GM19023 (cell line): ENCODE measurements around the gene TNRC18.
"Not testable (repeated sequence)": the region's sequence is repeated elsewhere in the genome, so short reads cannot be mapped to it uniquely, and the experiment has no call there.

ENCODE experiments used
- ATAC-seq: cut with Tn5 transposase; IDR thresholded peaks from one replicate; pipeline ENCODE4 v1.9.1; 2021; ENCODE audit warnings: mild to moderate bottlenecking, moderate library complexity; ENCODE audit not compliant: unreplicated experiment

Gene TNRC18, protein sequence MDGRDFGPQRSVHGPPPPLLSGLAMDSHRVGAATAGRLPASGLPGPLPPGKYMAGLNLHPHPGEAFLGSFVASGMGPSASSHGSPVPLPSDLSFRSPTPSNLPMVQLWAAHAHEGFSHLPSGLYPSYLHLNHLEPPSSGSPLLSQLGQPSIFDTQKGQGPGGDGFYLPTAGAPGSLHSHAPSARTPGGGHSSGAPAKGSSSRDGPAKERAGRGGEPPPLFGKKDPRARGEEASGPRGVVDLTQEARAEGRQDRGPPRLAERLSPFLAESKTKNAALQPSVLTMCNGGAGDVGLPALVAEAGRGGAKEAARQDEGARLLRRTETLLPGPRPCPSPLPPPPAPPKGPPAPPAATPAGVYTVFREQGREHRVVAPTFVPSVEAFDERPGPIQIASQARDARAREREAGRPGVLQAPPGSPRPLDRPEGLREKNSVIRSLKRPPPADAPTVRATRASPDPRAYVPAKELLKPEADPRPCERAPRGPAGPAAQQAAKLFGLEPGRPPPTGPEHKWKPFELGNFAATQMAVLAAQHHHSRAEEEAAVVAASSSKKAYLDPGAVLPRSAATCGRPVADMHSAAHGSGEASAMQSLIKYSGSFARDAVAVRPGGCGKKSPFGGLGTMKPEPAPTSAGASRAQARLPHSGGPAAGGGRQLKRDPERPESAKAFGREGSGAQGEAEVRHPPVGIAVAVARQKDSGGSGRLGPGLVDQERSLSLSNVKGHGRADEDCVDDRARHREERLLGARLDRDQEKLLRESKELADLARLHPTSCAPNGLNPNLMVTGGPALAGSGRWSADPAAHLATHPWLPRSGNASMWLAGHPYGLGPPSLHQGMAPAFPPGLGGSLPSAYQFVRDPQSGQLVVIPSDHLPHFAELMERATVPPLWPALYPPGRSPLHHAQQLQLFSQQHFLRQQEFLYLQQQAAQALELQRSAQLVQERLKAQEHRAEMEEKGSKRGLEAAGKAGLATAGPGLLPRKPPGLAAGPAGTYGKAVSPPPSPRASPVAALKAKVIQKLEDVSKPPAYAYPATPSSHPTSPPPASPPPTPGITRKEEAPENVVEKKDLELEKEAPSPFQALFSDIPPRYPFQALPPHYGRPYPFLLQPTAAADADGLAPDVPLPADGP (N-terminal part only)

DNA sequence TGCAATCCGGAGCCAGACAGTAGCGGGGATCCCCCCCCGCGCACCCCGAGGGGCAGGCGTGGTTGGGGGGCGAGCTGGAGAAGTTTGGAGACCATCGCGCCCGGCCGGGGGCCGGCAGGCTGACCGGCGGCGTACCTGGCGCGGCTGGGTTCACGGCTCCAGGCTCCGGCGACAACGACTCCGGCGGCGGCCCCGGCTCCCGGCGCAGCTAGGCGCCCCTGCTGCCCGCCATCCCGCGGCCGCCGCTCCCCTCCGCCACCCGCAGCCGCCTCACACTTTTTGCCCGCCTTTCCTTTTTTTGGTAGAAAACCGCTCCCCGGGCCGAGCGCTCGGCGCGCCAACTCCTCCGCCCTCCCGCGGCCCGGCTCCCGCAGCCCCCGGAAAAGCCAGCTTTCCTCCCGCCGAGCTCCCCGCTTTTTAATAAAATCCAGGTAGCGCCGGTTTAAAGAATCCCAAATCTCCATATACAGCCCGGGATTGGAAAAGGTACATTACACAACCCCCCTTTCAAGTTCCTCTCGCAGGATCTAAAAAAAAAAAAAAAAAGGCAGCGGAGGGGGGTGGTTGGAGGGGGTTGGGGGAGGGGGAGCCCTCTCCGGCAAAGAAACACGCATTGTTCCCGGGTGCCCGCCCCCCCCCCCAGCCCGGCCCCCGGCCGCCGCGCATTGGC, at the start of gene TNRC18:
TNRC18 (minus strand) TSS at position 529 of the 670 bp plus-strand sequence. CDS start 2,588 bp downstream, outside the sequence.
- no peak for ATAC-seq

DNA sequence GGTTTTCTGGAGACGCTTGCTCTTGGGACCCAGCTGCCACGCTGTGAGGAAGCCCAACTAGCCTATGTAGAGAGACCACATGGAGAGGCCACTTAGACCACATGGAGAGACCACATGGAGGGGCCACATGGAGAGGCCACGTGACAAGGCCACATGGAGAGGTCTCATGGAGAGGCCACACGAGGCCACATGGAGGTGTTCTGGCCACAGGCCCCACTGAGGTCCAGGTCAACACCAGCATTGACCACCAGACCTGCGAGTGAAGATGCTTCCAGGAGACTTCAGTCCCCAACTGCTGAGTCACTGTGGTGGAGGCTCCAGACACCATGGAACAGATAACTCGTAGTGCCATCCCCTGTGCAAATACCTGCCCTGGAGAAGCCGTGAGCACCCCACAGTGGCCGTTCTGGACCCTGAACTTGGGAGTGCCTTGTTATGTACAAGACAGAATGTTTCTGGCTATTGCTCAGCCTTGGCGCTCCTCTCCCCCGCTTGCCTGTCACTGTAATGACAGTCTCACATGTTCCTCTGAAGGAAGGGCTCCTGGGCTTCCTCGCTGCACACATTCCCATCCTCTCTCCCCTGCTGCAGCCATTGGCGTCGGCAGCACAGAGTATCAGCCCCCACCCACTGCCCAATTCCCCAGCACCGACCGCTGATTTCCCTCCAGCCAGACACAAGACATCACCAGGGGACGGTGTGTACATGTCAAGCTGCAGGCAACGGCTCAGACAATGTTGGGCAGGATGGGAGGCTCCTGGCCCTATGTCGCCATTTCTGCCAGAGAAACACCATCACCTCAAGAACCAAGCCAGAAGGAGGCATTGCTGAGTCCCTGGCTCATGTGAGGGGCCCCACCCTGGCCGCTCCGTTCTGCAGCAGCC, 49.0 kb upstream of the TNRC18 start:
- no peak for ATAC-seq

DNA sequence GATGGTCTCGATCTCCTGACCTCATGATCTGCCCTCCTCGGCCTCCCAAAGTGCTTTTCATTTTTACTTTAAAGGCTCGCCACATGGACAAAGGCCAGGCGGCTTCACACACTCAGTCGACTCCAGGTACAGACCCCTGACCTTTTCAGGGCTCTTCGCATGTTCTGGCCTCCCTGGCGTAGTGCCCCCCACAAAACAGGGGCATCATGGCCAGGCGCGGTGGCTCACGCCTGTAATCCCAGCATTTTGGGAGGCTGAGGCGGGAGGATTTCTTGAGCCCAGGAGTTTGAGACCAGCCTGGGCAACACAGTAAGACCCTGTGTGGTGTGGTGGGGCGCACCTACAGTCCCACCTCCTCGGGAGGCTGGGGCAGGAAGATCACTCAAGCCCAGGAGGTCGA, 48.0 kb upstream of the TNRC18 start:
- ATAC-seq, result not testable (repeated sequence)

DNA sequence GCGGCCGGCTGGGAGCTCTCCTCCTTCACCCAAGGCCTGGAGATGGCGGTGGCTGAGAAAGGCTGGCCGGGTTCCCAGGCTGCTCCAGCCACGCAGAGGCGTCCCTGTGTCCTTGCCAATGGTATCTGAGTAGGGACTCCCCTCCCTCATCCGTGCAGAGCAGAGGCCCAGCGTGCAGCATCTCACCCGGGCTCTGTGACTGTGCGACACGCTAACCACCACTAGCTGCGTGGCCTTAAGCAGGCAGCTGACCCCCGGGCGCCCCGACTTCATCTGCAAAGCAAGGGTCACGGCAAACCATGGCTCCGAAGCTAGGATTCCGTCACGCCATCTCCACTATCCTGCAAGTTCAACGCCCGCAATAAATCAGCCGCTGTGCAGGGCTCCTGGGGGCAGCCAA, 47.2 kb upstream of the TNRC18 start:
- ATAC-seq, result no peak

DNA sequence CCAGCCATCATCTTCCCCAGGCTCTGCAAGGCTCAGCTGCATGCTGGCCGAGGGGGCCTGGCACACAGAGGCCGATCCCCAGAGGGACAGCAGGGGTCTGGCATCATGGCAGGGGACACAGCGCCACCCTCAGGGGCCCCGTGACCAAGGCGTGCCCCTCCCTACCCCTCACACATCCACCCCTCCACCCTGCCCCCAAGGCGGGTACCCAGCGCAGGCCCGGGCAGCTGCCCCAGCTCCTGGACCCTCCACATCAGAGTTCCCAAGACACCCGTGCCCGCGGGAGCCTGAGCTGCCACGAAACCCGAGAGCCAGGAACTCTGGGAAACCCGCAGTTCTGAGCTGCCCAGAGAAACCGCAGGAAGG, 46.5 kb upstream of the TNRC18 start:
- ATAC-seq, result no peak

DNA sequence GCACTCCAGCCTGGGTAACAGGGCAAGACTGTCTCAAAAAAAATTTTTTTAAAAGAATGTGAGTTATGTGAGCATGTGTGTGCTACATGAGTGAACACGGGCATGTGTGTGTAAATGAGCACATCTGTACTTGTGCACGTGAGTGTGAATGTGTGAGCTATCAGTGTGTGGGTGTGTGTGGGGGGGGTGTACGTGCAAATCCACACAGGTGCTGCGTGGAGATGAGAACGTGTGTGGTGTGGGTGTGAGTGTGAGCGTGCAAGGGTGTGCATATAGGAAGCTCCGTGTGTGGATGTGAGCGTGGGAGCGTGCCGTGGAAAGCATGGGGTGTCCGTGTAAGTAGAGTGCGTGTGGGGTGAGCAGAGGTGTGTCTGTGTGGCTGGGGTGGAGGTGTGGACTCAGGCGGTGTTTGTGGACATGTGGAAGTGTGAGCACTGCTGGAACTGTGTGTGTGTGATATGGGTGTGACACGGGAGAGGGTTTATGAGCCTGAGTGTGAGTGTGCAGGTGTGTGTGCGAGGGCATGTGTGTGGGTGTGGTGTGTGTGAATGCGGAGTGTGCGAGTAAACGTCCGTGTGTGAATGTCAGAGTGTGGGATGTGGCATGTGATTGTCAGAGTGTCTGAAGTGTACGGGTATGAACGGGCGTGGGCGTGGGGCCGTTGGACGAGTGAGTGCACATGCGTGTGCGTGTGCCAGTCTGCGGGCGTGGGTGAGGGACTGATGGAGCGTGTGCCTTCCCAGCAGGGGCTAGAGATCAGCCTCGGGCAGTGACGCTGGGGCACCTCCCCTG, 45.9 kb upstream of the TNRC18 start:
- no peak for ATAC-seq

DNA sequence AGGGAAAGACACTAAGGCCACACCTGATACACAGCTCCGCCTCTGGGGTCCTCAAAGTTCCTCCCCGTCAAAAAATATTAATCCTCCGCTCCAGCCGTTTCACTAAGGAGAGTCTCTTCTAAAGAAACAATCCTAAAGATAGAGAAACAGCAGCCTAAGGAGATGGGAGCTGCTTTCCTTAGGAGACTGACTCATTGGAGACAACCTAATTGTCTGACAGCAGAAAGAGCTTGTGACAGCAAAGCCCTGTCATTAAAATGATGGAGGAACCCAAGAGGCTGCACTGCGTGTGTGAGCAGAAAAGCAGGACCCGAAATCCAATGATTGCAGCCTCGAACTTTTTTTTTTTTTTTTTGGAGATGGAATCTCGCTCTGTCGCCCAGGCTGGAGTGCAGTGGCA, 44.0 kb upstream of the TNRC18 start:
- ATAC-seq, result no peak

DNA sequence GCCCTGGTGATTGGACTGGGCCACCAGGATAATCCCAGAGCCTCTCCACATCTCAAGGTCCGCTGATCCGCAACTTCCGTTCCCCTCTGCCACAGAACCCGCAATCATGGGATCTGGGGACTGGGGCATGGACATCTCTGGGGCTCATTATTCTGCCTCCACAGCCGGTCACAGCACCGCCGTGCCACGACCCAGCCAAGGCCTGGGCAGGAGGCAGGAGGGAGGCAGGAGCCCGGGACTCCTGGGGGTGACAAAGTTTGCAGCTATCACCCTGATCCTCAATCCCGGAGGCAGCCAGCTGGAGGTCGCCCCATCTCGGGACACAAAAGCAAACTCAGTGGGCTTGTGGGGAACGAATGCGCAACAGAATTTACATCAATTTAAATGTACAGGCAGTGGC, 42.9 kb upstream of the TNRC18 start:
- ATAC-seq, result no peak

DNA sequence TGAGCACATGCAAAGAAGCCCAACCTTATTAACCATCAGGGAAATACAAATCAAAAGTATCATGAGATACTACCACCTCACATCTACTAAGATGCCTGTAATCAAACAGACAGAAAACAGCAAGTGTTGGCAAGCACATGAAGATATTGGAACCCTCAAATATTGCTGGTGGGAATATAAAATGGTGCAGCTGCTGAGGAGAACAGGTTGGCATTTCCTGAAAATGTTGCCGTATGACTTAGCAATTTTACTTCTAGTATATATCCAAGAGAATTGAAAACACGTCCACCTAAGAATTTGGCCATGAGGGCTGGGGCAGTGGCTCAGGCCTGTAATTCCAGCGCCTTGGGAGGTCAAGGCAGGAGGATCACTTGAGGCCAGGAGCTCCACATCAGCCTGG, 39.4 kb upstream of the TNRC18 start:
- ATAC-seq, result no peak

DNA sequence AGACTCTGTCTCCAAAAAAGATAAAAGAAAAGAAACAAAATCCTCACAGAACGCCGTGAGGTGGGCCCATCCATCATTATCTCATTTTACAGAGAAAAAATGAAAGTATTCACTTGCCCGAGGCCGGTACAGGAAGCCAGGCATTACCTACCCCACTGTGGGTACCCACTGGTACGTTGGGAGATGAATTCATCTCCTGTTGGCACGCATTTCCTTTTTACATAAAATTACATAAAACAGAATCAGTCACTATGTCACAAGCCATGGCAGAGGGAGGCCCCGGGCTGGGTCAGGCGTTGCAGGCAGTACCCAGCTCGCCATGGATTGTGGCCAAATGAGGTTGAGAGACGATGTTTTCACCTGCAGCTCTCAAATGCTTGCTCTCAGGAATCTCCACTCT, 38.6 kb upstream of the TNRC18 start:
- ATAC-seq, result no peak

DNA sequence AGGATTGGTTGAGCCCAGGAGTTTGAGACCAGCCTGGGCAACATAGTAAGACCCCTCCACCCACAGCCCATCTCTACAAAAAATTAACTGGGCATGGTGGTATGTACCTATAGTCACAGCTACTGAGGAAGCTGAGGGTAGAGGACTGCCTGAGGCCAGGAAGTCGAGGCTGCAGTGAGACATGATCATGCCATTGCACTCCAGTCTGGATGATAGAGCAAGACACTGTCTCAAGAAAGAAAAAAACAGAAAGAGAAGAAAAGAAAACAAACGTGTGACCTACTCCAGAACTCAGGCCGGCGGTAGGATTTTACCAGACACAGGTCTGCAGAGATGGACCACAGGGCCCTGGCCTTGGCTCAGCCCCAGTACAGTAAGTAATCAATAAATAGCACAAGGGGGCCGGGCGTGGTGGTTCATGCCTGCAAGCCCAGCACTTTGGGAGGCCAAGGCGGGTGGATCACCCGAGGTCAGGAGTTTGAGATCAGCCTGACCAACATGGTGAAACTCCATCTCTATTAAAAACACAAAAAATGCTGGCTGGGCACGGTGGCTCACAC, 35.4 kb upstream of the TNRC18 start:
- ATAC-seq, result no peak

DNA sequence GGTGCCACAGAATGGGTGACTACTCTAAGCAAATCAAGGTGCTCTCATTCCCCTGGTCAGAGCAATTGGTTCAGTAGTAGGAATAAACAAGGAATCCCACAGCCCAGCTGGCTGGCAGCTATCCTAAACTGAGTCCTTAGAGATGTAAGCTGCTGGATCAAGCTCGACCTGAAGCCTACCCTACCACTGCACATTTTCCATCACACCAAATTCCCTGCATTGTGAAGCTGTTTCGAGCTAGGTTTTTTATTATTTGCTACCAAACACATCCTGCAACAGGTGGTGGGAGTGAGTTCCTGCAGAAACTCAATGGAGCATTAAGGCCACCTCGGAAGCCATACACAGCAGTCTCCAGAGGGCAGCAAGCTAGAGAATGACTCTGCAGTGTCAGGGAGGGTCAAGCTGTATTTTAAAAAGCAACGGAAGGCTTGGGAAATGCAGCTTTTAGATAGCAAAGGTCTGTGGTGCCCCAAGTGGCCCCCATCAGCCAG, 33.7 kb upstream of the TNRC18 start:
- no peak for ATAC-seq

DNA sequence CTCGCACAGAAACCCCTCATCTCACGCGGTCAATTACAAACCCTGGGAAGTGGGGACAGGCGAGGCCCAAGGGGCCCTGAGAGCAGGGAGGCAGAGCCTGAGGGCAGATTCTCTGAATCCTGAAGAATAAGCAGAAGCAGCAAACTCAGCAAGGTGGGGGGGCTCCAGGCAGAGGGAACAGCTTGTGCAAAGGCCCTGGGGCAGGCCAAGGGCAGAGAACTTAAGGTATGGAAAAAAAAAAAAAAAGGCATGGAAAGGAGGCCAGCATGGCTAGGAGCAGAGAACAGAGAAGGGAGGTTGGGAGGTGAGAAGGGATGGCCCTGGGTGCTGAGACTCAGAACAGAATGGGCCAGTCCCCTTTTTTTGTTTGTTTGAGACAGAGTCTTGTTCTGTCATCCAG, 32.8 kb upstream of the TNRC18 start:
- no peak for ATAC-seq

DNA sequence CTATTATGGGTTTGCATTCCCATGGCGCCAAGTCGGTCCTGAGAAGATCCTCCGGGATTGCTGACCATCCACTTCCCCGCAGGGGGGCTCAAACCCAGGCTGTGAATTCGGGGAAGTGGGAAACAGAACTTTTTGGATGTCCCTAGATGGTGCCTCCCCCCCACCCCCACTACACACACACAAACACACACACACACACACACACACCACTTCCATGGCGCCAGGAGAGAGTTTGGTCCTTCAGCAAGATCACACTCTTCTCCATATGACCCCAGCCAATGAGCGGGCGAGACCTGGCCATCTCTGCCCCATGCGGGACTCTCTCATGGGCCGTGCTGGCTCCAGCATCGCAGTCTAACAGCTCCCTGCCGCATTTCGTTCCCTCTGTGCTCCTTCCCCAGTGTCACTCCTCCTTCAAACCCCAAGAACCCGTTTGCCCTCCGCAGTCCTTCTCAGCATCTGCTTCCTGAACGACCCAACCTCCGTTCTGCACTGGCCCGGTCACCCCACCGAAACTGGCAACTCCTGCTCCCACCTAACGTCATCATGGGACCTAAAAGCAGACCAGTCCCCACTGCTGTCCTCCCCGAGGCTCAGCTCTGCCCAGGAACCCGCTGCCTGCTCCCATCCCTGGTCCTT, 32.1 kb upstream of the TNRC18 start:
- ATAC-seq, result no peak

DNA sequence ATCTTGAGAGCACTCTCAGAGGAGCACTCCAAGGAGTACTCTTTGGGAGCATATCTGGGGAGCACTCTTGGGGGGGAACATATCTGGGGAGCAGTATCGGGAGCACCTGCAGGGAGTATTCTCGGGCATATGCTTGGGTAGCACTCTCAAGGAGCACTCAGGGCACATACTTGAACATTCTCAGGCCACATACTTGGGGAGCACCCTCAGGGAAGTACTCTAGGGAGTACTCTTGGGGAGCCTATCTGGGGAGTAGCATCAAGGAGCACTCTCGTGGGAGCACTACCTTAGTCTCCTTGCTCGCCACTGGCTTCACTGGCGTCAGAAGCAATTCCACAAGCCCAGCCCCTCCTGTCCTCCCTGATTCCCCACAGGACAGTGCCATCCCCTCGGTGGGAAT, 31.5 kb upstream of the TNRC18 start:
- ATAC-seq, result no peak

DNA sequence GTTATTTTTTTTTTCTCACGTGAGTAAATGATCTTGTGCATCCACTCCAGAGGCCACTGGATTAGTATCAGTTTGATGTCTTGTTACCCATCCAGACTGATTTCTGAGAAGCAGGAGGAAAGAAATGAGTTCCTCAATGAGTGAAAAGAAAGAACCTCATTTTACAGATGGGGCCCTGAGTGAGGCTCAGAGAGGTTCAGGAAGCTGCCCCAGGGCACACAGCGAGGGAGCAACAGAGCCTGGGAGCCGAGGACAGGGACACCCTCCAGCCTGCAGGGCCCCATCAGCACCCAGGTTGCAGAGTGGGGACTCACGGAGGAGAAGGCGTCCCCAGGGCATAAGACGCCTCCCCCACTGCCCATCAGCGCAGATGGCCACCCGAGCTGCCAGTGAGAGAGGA, 30.9 kb upstream of the TNRC18 start:
- ATAC-seq, result no peak

DNA sequence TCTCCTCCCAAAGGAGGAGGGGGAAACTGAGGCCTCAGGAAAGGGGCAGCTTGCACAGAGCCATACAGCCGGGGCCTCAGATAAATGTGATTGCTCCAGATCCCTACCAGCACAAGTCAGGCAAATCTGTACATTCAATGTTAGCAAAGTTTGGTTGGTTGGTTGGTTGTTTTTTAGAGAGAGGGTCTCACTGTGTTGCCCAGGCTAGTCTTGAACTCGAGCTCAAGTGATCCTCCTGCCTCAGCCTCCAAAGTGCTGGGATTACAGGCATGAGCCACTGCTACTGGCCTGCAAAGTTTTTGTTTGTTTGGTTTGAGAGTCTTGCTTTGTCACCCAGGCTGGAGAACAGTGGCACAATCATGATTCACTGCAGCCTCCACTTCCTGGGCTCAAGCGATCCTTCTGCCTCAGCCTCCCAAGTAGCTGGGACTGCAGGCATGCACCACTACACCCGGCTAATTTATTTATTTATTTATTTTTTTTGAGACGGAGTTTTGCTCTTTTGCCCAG, 30.0 kb upstream of the TNRC18 start:
- ATAC-seq, result no peak

DNA sequence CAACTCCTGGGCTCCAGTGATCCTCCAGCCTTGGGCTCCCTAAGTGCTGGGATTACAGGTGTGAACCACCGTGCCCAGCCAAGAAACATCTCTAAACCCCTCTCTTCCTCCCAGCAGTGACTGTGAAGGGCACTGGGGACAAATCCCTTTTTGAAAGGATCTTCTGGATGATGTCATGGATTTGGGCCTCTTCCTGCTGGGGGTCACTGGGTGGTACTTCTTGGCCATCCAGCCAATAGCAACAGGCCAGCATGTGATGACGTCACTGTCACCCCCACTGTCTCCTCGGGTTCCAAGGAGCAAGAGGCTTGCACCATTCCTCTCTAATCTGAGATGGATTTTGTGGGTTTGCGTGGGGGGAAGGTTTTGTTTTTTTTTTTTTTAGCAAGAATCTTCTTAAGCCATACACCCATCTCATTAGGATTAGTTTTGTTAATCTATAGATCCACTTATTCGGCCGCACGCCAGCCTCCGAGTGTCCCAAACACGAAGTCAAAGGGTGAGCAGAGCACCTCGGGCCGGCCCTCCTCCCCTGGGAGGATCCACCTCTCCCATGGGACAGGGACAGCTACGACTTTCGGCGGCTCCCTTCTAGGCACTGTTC, 29.4 kb upstream of the TNRC18 start:
- no peak for ATAC-seq
